Endodermal cell (in vitro differentiated cells): ENCODE data around the gene KLF7. TPM values are rescaled to one million over a fixed set of nuclear protein-coding genes. Genes with fewer than 3 reads are reported as not detected.
A peak's percentile ranks its signal among the peaks of the same experiment; 100 is the strongest.

Source experiments
- DNase-seq: peaks from one replicate; pipeline ENCODE4 v3.0.0-alpha.2; 2017
- H3K27ac ChIP-seq: 2 replicates; pipeline ENCODE4 v1.5.1; 2013; ENCODE audit warnings: mild to moderate bottlenecking, low read depth, low read length, moderate library complexity
- H3K27me3 ChIP-seq: 2 replicates; pipeline ENCODE4 v1.6.1; 2013; ENCODE audit warnings: mild to moderate bottlenecking, low read length, moderate library complexity; ENCODE audit not compliant: insufficient read depth, control insufficient read depth, poor library complexity, severe bottlenecking
- H3K36me3 ChIP-seq: 2 replicates; pipeline ENCODE4 v1.7.0; 2013; ENCODE audit warnings: mild to moderate bottlenecking, low read length, moderate library complexity; ENCODE audit not compliant: control insufficient read depth, insufficient read depth
- H3K4me1 ChIP-seq: one replicate; pipeline ENCODE4 v1.7.0; 2013; ENCODE audit warnings: low read length; ENCODE audit not compliant: control insufficient read depth, insufficient read depth
- H3K4me3 ChIP-seq: 2 replicates; pipeline ENCODE4 v1.5.1; 2013; ENCODE audit warnings: mild to moderate bottlenecking, low read length, moderate library complexity
- H3K9ac ChIP-seq: 2 replicates; pipeline ENCODE4 v1.6.1; 2013; ENCODE audit warnings: mild to moderate bottlenecking, low read length, moderate library complexity; ENCODE audit not compliant: poor library complexity, severe bottlenecking; ENCODE audit errors: extremely low read depth
- H3K9me3 ChIP-seq: 2 replicates; pipeline ENCODE4 v1.6.1; 2013; ENCODE audit warnings: mild to moderate bottlenecking, low read length, moderate library complexity; ENCODE audit not compliant: control insufficient read depth
- H3K27ac Mint-ChIP-seq: 2 replicates; pipeline ENCODE4 v1.8.0; 2020; ENCODE audit warnings: mixed read lengths
- H3K27me3 Mint-ChIP-seq: 2 replicates; pipeline ENCODE4 v1.8.0; 2021; ENCODE audit warnings: mild to moderate bottlenecking, mixed read lengths; ENCODE audit not compliant: insufficient read depth
- H3K36me3 Mint-ChIP-seq: 2 replicates; pipeline ENCODE4 v1.8.0; 2020; ENCODE audit warnings: low read depth, mixed read lengths
- H3K4me1 Mint-ChIP-seq: 2 replicates; pipeline ENCODE4 v1.8.0; 2020; ENCODE audit warnings: mixed read lengths
- H3K4me3 Mint-ChIP-seq: 2 replicates; pipeline ENCODE4 v1.8.0; 2020; ENCODE audit warnings: mild to moderate bottlenecking, moderate library complexity, mixed read lengths
- H3K9me3 Mint-ChIP-seq: 2 replicates; pipeline ENCODE4 v1.8.0; 2020; ENCODE audit warnings: mild to moderate bottlenecking, mixed read lengths
- WGBS, 2 experiments: methylation state at CpG; one replicate each; pipeline versions ENCODE4 v1.1.5 to v1.1.7; 2013; ENCODE audit warnings: missing lambda C conversion rate in 2 of 2, mixed read lengths in 1 of 2; ENCODE audit not compliant: insufficient coverage in 1 of 2, insufficient read length in 1 of 2; 5-methylcytosine and 5-hydroxymethylcytosine counted together
- total RNA-seq, 2 donors: library from RNA; stranded (reverse); fragmentation: NEBNext Ultra II Directional in 1 of 2; extraction: Animal tissue kit (Norgen Biotek cat#: 25700) in 1 of 2; gene quantifications; 2 replicates in 1 of 2; 3 replicates in 1 of 2; pipeline ENCODE4 v1.2.1, GENCODE V29; 2021
- TF ChIP-seq, protein P1 (sequence below): fragments of 200-600 bp; sonication (generic); conservative IDR thresholded peaks from 2 replicates; pipeline ENCODE4 v1.5.0; 2021; ENCODE audit warnings: antibody characterized with exemption, mild to moderate bottlenecking

The KLF7 gene
- total RNA-seq, 2 donors from 2014 or later: 27.4 to 27.8 TPM

DNA sequence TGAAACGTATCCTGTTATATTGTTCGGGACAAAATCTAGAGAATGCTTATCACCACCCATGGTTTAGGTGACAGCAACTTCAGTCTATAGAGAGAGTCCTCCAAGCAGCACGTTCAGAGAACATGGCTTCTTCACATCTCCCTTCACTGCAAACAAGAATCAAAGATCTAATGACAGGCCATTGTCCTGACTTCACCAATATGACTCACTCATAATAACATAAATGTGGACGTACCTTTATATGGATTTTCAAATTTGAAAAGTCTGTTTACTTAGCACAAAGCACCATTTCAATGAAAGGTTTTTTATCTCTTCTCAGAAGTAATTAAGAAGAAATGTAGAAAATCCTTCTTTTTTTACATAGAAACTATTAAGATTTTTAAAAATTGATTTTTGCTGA is 46.7 kb downstream of the KLF7 start:
- H3K4me1 Mint-ChIP-seq: peaks cover 57% of the 10 kb centered on the region
- H3K27ac Mint-ChIP-seq: no peak overlapping the region

DNA sequence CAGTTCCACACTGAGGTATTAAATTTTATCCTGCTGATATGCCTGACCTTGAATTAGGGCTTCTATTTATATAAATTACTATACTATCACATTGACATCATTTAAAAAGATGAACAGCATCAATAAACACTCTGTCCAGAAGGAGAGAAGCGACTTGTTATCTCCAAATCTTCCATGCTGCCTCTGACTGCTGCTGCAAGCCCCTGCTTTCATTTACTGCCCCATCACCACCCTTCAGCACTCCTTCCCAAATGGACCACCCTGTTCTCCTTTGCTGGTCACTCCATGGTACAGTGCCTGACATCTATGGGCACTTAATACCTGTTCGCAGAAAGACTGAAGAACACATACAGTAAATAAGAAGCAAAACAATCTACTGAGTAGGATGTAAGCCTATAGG is 48.1 kb downstream of the KLF7 start:
- Histone ChIP-seq H3K9me3 (no peaks in the 10 kb centered on the region), H3K9ac (no peak overlapping the region), H3K36me3 (peaks cover 75% of the 10 kb centered on the region), H3K27ac (no peak overlapping the region), H3K4me1 (peaks cover 19% of the 10 kb centered on the region), H3K27me3 (no peaks in the 10 kb centered on the region), H3K4me3 (no peak overlapping the region)
- no peak overlapping the region for H3K4me3 Mint-ChIP-seq
- WGBS, 2 experiments: 94% methylated on average over 2 of the region's 2 CpGs; no CpG with 5 or more reads in 1 of the 2 experiments
- no peaks in the 10 kb centered on the region for H3K27me3 Mint-ChIP-seq
- H3K4me1 Mint-ChIP-seq: peaks cover 46% of the 10 kb centered on the region
- peaks cover 13% of the 10 kb centered on the region for H3K36me3 Mint-ChIP-seq
- TF ChIP-seq, protein P1, sequence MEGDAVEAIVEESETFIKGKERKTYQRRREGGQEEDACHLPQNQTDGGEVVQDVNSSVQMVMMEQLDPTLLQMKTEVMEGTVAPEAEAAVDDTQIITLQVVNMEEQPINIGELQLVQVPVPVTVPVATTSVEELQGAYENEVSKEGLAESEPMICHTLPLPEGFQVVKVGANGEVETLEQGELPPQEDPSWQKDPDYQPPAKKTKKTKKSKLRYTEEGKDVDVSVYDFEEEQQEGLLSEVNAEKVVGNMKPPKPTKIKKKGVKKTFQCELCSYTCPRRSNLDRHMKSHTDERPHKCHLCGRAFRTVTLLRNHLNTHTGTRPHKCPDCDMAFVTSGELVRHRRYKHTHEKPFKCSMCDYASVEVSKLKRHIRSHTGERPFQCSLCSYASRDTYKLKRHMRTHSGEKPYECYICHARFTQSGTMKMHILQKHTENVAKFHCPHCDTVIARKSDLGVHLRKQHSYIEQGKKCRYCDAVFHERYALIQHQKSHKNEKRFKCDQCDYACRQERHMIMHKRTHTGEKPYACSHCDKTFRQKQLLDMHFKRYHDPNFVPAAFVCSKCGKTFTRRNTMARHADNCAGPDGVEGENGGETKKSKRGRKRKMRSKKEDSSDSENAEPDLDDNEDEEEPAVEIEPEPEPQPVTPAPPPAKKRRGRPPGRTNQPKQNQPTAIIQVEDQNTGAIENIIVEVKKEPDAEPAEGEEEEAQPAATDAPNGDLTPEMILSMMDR: no peak
- no peak overlapping the region for H3K27ac Mint-ChIP-seq
- no peak for DNase-seq
- H3K9me3 Mint-ChIP-seq: no peaks in the 10 kb centered on the region

More for the DNA sequence above, 46.7 kb downstream of the KLF7 start:
- TF ChIP-seq, protein P1: no peak
- Histone ChIP-seq H3K27ac (no peak overlapping the region), H3K4me3 (no peak overlapping the region), H3K36me3 (peaks cover 77% of the 10 kb centered on the region), H3K27me3 (no peaks in the 10 kb centered on the region), H3K9ac (no peak overlapping the region), H3K9me3 (peaks cover 2% of the 10 kb centered on the region), H3K4me1 (peaks cover 22% of the 10 kb centered on the region)
- Mint-ChIP-seq H3K36me3 (peaks cover 16% of the 10 kb centered on the region), H3K4me3 (no peak overlapping the region), H3K9me3 (peaks cover under 1% of the 10 kb centered on the region), H3K27me3 (no peaks in the 10 kb centered on the region)
- 88 to 94% methylated on average over 3 to 4 of the region's 4 CpGs for WGBS, 2 experiments
- DNase-seq: no peak

DNA sequence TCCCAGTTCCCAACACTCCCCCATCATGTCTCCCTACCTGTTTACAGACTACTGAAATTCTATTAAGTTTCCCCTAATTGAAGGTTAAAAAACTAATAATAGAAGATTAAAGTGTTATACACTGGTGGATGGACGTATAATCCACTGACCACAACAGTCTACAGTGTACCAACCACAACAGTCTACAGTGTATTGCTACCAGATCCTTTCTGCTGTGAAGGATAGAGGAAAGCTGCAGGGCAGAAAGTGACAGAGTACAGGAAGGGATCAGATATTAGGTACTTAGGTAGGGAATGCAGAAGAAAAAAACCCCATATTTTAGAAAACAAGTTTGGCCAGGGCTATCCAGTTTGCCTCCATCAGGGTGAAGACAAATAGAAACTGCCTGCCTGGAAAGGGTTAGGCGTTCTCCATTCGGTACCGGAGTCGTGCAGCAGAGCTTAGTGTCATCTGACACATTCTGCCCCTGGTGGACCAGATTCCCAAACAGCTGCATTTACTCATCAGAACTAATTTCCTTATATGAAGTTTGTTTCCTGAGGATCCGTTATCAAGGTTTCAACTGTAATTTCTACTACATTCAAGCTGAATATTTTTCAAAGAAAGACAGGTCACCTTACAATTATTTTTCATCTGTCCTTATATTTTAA is 49.9 kb downstream of the KLF7 start:
- Histone ChIP-seq H3K27ac (no peak overlapping the region), H3K27me3 (no peaks in the 10 kb centered on the region), H3K9me3 (no peaks in the 10 kb centered on the region), H3K9ac (no peak overlapping the region), H3K4me3 (no peak overlapping the region), H3K4me1 (peaks cover 6% of the 10 kb centered on the region), H3K36me3 (peaks cover 71% of the 10 kb centered on the region)
- 66 to 85% methylated on average over 5 to 6 of the region's 6 CpGs for WGBS, 2 experiments
- no peak for DNase-seq
- no peak overlapping the region for H3K27ac Mint-ChIP-seq
- TF ChIP-seq, protein P1: peak; percentile 62
- H3K9me3 Mint-ChIP-seq: no peaks in the 10 kb centered on the region
- H3K4me3 Mint-ChIP-seq: no peak overlapping the region
- peaks cover 7% of the 10 kb centered on the region for H3K36me3 Mint-ChIP-seq
- H3K27me3 Mint-ChIP-seq: no peaks in the 10 kb centered on the region
- H3K4me1 Mint-ChIP-seq: peaks cover 41% of the 10 kb centered on the region
